H9 (cell line): Measurements from ENCODE around the gene TIMM9. TPM values are rescaled to one million over a fixed set of nuclear protein-coding genes. Genes with fewer than 3 reads are reported as not detected.

Experiments
- DNase-seq: peaks from one replicate; pipeline ENCODE4 v3.0.0-alpha.2; 2017
- H2AFZ ChIP-seq: one replicate; pipeline ENCODE4 v1.6.1; 2013; ENCODE audit warnings: mild to moderate bottlenecking, low read length, control low read depth, moderate library complexity
- H2AK5ac ChIP-seq: 2 replicates; pipeline ENCODE4 v1.6.1; 2013; ENCODE audit warnings: low read length, control low read depth, mixed read lengths; ENCODE audit not compliant: insufficient read length
- H2BK120ac ChIP-seq: one replicate; pipeline ENCODE4 v1.6.1; 2013; ENCODE audit warnings: low read depth, mild to moderate bottlenecking, low read length, control low read depth, inconsistent platforms; ENCODE audit not compliant: poor library complexity, severe bottlenecking
- H2BK12ac ChIP-seq: 2 replicates; pipeline ENCODE4 v1.6.1; 2013; ENCODE audit warnings: low read length, control low read depth, mixed read lengths, low read depth; ENCODE audit not compliant: insufficient read length
- H2BK15ac ChIP-seq: 2 replicates; pipeline ENCODE4 v1.6.1; 2013; ENCODE audit warnings: low read depth, low read length, control low read depth
- H2BK20ac ChIP-seq: one replicate; pipeline ENCODE4 v1.6.1; 2013; ENCODE audit warnings: low read depth, mild to moderate bottlenecking, low read length, control low read depth, inconsistent platforms; ENCODE audit not compliant: poor library complexity, severe bottlenecking
- H2BK5ac ChIP-seq: 2 replicates; pipeline ENCODE4 v1.6.1; 2013; ENCODE audit warnings: low read length, control low read depth, mixed read lengths; ENCODE audit not compliant: insufficient read length
- H3K14ac ChIP-seq: 2 replicates; pipeline ENCODE4 v1.6.1; 2013; ENCODE audit warnings: low read length, control low read depth; ENCODE audit not compliant: insufficient read depth
- H3K18ac ChIP-seq: 2 replicates; pipeline ENCODE4 v1.6.1; 2013; ENCODE audit warnings: low read depth, mild to moderate bottlenecking, mixed read lengths, low read length, control low read depth; ENCODE audit not compliant: insufficient read length
- H3K23ac ChIP-seq: 2 replicates; pipeline ENCODE4 v1.6.1; 2013; ENCODE audit warnings: low read length, control low read depth, mixed read lengths, low read depth; ENCODE audit not compliant: insufficient read length
- H3K23me2 ChIP-seq: 2 replicates; pipeline ENCODE4 v1.6.1; 2013; ENCODE audit warnings: low read depth, mild to moderate bottlenecking, mixed read lengths, low read length, control low read depth; ENCODE audit not compliant: insufficient read length, poor library complexity, severe bottlenecking
- H3K27ac ChIP-seq: 2 replicates; pipeline ENCODE4 v1.5.1; 2013; ENCODE audit warnings: low read length, control low read depth, mixed read lengths, low read depth; ENCODE audit not compliant: insufficient read length
- H3K27me3 ChIP-seq: 2 replicates; pipeline ENCODE4 v1.6.1; 2013; ENCODE audit warnings: low read length, control low read depth, inconsistent platforms; ENCODE audit not compliant: insufficient read depth
- H3K4ac ChIP-seq: 2 replicates; pipeline ENCODE4 v1.6.1; 2013; ENCODE audit warnings: low read depth, mild to moderate bottlenecking, control low read depth, inconsistent platforms, low read length, moderate library complexity
- H3K4me1 ChIP-seq: 2 replicates; pipeline ENCODE4 v1.6.1; 2013; ENCODE audit warnings: low read length, control low read depth, inconsistent platforms; ENCODE audit not compliant: insufficient read depth
- H3K4me2 ChIP-seq: 2 replicates; pipeline ENCODE4 v1.6.1; 2013; ENCODE audit warnings: low read length, control low read depth, mixed read lengths; ENCODE audit not compliant: insufficient read length, insufficient read depth
- H3K56ac ChIP-seq: 2 replicates; pipeline ENCODE4 v1.6.1; 2013; ENCODE audit warnings: low read depth, mild to moderate bottlenecking, mixed read lengths, low read length, control low read depth; ENCODE audit not compliant: insufficient read length
- H3K79me1 ChIP-seq: 2 replicates; pipeline ENCODE4 v1.6.1; 2013; ENCODE audit warnings: low read depth, mild to moderate bottlenecking, moderate library complexity, low read length, control low read depth, inconsistent platforms; ENCODE audit not compliant: insufficient read depth, poor library complexity, severe bottlenecking
- H3K79me2 ChIP-seq: 2 replicates; pipeline ENCODE4 v1.6.1; 2013; ENCODE audit warnings: low read length, control low read depth, inconsistent platforms; ENCODE audit not compliant: insufficient read depth
- H3K9ac ChIP-seq: 2 replicates; pipeline ENCODE4 v1.6.1; 2013; ENCODE audit warnings: low read length, control low read depth, mixed read lengths; ENCODE audit not compliant: insufficient read length; ENCODE audit errors: extremely low read depth
- H3K9me3 ChIP-seq: one replicate; pipeline ENCODE4 v1.6.1; 2013; ENCODE audit warnings: low read depth, low read length, inconsistent platforms; ENCODE audit not compliant: control insufficient read depth
- H3T11ph ChIP-seq: one replicate; pipeline ENCODE4 v1.6.1; 2013; ENCODE audit warnings: mild to moderate bottlenecking, low read length, control low read depth, inconsistent platforms
- H4K20me1 ChIP-seq: one replicate; pipeline ENCODE4 v1.6.1; 2013; ENCODE audit not compliant: control insufficient read depth, insufficient read length, insufficient read depth
- H4K5ac ChIP-seq: 2 replicates; pipeline ENCODE4 v1.6.1; 2013; ENCODE audit warnings: low read depth, mild to moderate bottlenecking, mixed read lengths, low read length, control low read depth; ENCODE audit not compliant: insufficient read length
- H4K8ac ChIP-seq: replicated peaks from 2 replicates; pipeline ENCODE4 v1.6.1; 2013; ENCODE audit warnings: low read length, control low read depth, mixed read lengths, low read depth; ENCODE audit not compliant: insufficient read length
- H4K91ac ChIP-seq: 2 replicates; pipeline ENCODE4 v1.6.1; 2013; ENCODE audit warnings: low read depth, mild to moderate bottlenecking, moderate library complexity, mixed read lengths, low read length, control low read depth; ENCODE audit not compliant: insufficient read length
- H3K27ac Mint-ChIP-seq, 3 experiments: 2 replicates in 2 of 3; 3 replicates in 1 of 3; pipeline ENCODE4 v1.8.0; 2020 to 2021; ENCODE audit warnings: mixed read lengths in 3 of 3, mild to moderate bottlenecking in 1 of 3, moderate library complexity in 1 of 3
- H3K27me3 Mint-ChIP-seq: 2 replicates; pipeline ENCODE4 v1.8.0; 2021; ENCODE audit warnings: low read depth, mild to moderate bottlenecking, moderate library complexity, mixed read lengths
- H3K36me3 Mint-ChIP-seq, 3 experiments: 2 replicates in 2 of 3; 3 replicates in 1 of 3; pipeline ENCODE4 v1.8.0; 2020 to 2021; ENCODE audit warnings: low read depth in 3 of 3, mixed read lengths in 3 of 3; ENCODE audit not compliant: insufficient read depth in 1 of 3
- H3K4me1 Mint-ChIP-seq, 2 experiments: 2 replicates each; pipeline ENCODE4 v1.8.0; 2020; ENCODE audit warnings: mixed read lengths in 2 of 2
- H3K4me3 Mint-ChIP-seq, 2 experiments: 2 replicates in 1 of 2; 3 replicates in 1 of 2; pipeline ENCODE4 v1.8.0; 2020 to 2021; ENCODE audit warnings: mild to moderate bottlenecking in 2 of 2, mixed read lengths in 2 of 2, moderate library complexity in 1 of 2
- H3K9me3 Mint-ChIP-seq, 2 experiments: 2 replicates in 1 of 2; 3 replicates in 1 of 2; pipeline ENCODE4 v1.8.0; 2020; ENCODE audit warnings: mild to moderate bottlenecking in 2 of 2, mixed read lengths in 2 of 2, moderate library complexity in 1 of 2
- WGBS: extraction: QIAGEN DNeasy Blood & Tissue Kit; methylation state at CpG from one replicate; pipeline ENCODE4 v1.1.7; 2013; ENCODE audit warnings: missing lambda C conversion rate, low lambda C conversion rate, mixed read lengths; ENCODE audit not compliant: insufficient read length; ENCODE audit errors: extremely low coverage; 5-methylcytosine and 5-hydroxymethylcytosine counted together
- total RNA-seq: library from RNA; stranded (reverse); gene quantifications from 2 replicates; pipeline ENCODE4 v1.2.1, GENCODE V29; 2021
- TF ChIP-seq, protein P1 (sequence below): fragments of 200-600 bp; sonication (generic); conservative IDR thresholded peaks from 3 replicates; pipeline ENCODE4 v1.8.0; 2021; ENCODE audit warnings: antibody characterized with exemption, mild to moderate bottlenecking

TIMM9 gene
- total RNA-seq, 1 experiment from 2014 or later: 51.4 TPM

DNA sequence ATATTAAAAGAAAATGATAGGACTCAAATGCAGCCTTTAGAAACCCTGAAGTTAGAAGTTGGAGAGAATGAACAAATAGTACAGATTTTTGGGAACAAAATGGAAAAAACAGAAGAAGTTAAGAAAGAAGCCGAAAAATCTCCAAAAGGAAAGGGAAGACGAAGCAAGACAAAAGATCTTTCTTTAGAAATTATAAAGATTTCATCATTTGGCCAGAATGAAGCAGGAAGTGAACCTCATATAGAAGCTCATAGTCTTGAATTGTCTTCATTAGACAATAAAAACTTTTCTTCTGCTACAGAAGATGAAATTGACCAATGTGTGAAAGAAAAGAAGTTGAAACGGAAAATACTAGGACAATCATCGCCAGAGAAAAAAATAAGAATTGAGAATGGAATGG, 63.0 kb downstream of the TIMM9 start:
- Histone ChIP-seq H2BK20ac (no peak overlapping the region), H3K4me2 (no peak overlapping the region), H2BK12ac (no peak overlapping the region), H3K23me2 (no peaks in the 10 kb centered on the region), H3K56ac (no peak overlapping the region), H2AK5ac (no peak overlapping the region), H3K4me1 (no peaks in the 10 kb centered on the region), H3K79me2 (no peaks in the 10 kb centered on the region), H2AFZ (no peak overlapping the region), H2BK15ac (no peak overlapping the region), H4K20me1 (no peaks in the 10 kb centered on the region), H2BK5ac (no peak overlapping the region), H3K9ac (no peak overlapping the region), H3K18ac (no peak overlapping the region), H3K27me3 (no peaks in the 10 kb centered on the region), H3K9me3 (no peaks in the 10 kb centered on the region), H3K79me1 (no peaks in the 10 kb centered on the region), H4K91ac (no peak overlapping the region), H2BK120ac (no peak overlapping the region), H3K14ac (no peak overlapping the region), H3K23ac (no peak overlapping the region), H3T11ph (no peak overlapping the region), H4K8ac (no peak overlapping the region), H3K27ac (no peak overlapping the region), H4K5ac (no peak overlapping the region), H3K4ac (no peak overlapping the region)
- Mint-ChIP-seq H3K9me3 (no peaks in the 10 kb centered on the region), H3K4me1 (no peaks in the 10 kb centered on the region), H3K27me3 (no peaks in the 10 kb centered on the region), H3K36me3 (peaks cover 4 to 49% (median 43%) of the 10 kb centered on the region in 3 experiments; a peak in 5 of 7 replicates), H3K27ac (no peak overlapping the region), H3K4me3 (no peak overlapping the region)
- TF ChIP-seq, protein P1, sequence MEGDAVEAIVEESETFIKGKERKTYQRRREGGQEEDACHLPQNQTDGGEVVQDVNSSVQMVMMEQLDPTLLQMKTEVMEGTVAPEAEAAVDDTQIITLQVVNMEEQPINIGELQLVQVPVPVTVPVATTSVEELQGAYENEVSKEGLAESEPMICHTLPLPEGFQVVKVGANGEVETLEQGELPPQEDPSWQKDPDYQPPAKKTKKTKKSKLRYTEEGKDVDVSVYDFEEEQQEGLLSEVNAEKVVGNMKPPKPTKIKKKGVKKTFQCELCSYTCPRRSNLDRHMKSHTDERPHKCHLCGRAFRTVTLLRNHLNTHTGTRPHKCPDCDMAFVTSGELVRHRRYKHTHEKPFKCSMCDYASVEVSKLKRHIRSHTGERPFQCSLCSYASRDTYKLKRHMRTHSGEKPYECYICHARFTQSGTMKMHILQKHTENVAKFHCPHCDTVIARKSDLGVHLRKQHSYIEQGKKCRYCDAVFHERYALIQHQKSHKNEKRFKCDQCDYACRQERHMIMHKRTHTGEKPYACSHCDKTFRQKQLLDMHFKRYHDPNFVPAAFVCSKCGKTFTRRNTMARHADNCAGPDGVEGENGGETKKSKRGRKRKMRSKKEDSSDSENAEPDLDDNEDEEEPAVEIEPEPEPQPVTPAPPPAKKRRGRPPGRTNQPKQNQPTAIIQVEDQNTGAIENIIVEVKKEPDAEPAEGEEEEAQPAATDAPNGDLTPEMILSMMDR: no peak
- no peak for DNase-seq
- WGBS: no CpG with 5 or more reads among the region's 4 CpGs
